Small intestine (tissue), 7 donors: ENCODE data around the gene PRDM2. TPM values are rescaled to one million over a fixed set of nuclear protein-coding genes. Genes with fewer than 3 reads are reported as not detected.

ENCODE experiments used
- DNase-seq, 2 donors: peaks; one replicate each; pipeline versions ENCODE4 v3.0.0 to v3.0.0-alpha.2; 2013
- FAIRE-seq: peaks from 2 replicates; lab custom pipeline; 2012; peaks lifted over from hg19 to GRCh38; lab: Jason Lieb, UNC
- H3K27ac ChIP-seq, 3 donors: one replicate each; pipeline ENCODE4 v1.5.1; 2013; ENCODE audit warnings: low read length in 2 of 3, mild to moderate bottlenecking in 2 of 3, control low read depth in 1 of 3, inconsistent platforms in 1 of 3, low read depth in 1 of 3, moderate library complexity in 1 of 3
- H3K27me3 ChIP-seq, 3 donors: one replicate each; pipeline ENCODE4 v1.6.1; 2013; ENCODE audit warnings: low read length in 3 of 3, inconsistent platforms in 1 of 3; ENCODE audit not compliant: control insufficient read depth in 3 of 3, insufficient read depth in 3 of 3
- H3K36me3 ChIP-seq, 3 donors: one replicate each; pipeline ENCODE4 v1.6.1; 2013; ENCODE audit warnings: low read length in 3 of 3, inconsistent platforms in 1 of 3, low read depth in 1 of 3, mild to moderate bottlenecking in 1 of 3, moderate library complexity in 1 of 3; ENCODE audit not compliant: control insufficient read depth in 3 of 3, insufficient read depth in 2 of 3
- H3K4me1 ChIP-seq, 3 donors: one replicate each; pipeline ENCODE4 v1.6.1; 2013; ENCODE audit warnings: low read length in 2 of 3, inconsistent platforms in 1 of 3, low read depth in 1 of 3, mild to moderate bottlenecking in 1 of 3, moderate library complexity in 1 of 3; ENCODE audit not compliant: control insufficient read depth in 3 of 3, insufficient read depth in 2 of 3
- H3K4me3 ChIP-seq, 3 donors: one replicate each; pipeline ENCODE4 v1.5.1; 2013; ENCODE audit warnings: low read length in 3 of 3, control low read depth in 1 of 3, inconsistent platforms in 1 of 3, low read depth in 1 of 3, mild to moderate bottlenecking in 1 of 3, moderate library complexity in 1 of 3
- H3K9me3 ChIP-seq, 2 donors: one replicate each; pipeline ENCODE4 v1.6.1; 2013; ENCODE audit warnings: low read depth in 1 of 2, low read length in 1 of 2; ENCODE audit not compliant: control insufficient read depth in 2 of 2, insufficient read depth in 1 of 2
- WGBS, 3 donors: extraction: QIAGEN DNeasy Blood & Tissue Kit; methylation state at CpG; one replicate each; pipeline ENCODE4 v1.1.7; 2013; 5-methylcytosine and 5-hydroxymethylcytosine counted together
- polyA plus RNA-seq, 4 donors: library from polyadenylated mRNA; stranded (reverse) in 3 of 4; unstranded in 1 of 4; fragments of 200-250 nt in 3 of 4; fragments of 120-200 nt in 1 of 4; gene quantifications; one replicate each; pipeline versions ENCODE4 v1.2.1 to v1.2.3, GENCODE V29; 2013
- donor health status: healthy with polysubstance abuse.
- donor health status: control.
- donor health status: control.
- donor health status: Bipolar disorder and iron deficiency.
- donor health status: healthy.

The PRDM2 gene
- polyA plus RNA-seq, 4 donors, result 9.5 to 22.7 (median 11.7) TPM

- DNase-seq, result no peak
Measured at GRCh38 chr1:13702425-13703127, 2.6 kb downstream of the PRDM2 start.

GRCh38 chr1:13703128-13703513 is 3.1 kb downstream of the PRDM2 start:
- peak overlapping the region in 1 of 3 donors; percentile 29 for H3K27ac ChIP-seq

More at GRCh38 chr1:13702425-13703127, 2.6 kb downstream of the PRDM2 start:
- FAIRE-seq, result no peak
- H3K9me3 ChIP-seq, result peaks cover 0 to 13% of the 10 kb centered on the region in 2 donors
- H3K27me3 ChIP-seq, result no peaks in the 10 kb centered on the region
- H3K4me3 ChIP-seq, result no peak overlapping the region
- no peak overlapping the region for H3K27ac ChIP-seq
- WGBS, 3 donors, result 69 to 83% (median 79%) methylated on average over 10 of the region's 10 CpGs
- peaks cover 0 to 6% (median 0%) of the 10 kb centered on the region in 3 donors for H3K4me1 ChIP-seq
- H3K36me3 ChIP-seq, result no peaks in the 10 kb centered on the region

GRCh38 chr1:13703558-13704490 is 3.8 kb downstream of the PRDM2 start:
- Histone ChIP-seq H3K36me3 (no peaks in the 10 kb centered on the region), H3K27ac (no peak overlapping the region), H3K4me3 (no peak overlapping the region), H3K9me3 (peaks cover 0 to 7% of the 10 kb centered on the region in 2 donors), H3K27me3 (no peaks in the 10 kb centered on the region), H3K4me1 (peaks cover 0 to 6% (median 2%) of the 10 kb centered on the region in 3 donors)
- DNase-seq, result no peak
- no peak for FAIRE-seq
- 71 to 80% (median 73%) methylated on average over 9 of the region's 9 CpGs for WGBS, 3 donors

More at GRCh38 chr1:13703128-13703513, 3.1 kb downstream of the PRDM2 start:
- Histone ChIP-seq H3K9me3 (peaks cover 0 to 9% of the 10 kb centered on the region in 2 donors), H3K4me1 (peaks cover 0 to 6% (median 0%) of the 10 kb centered on the region in 3 donors), H3K36me3 (no peaks in the 10 kb centered on the region), H3K4me3 (no peak overlapping the region), H3K27me3 (no peaks in the 10 kb centered on the region)
- 72 to 82% (median 80%) methylated on average over 2 of the region's 2 CpGs for WGBS, 3 donors
- FAIRE-seq (no peak), DNase-seq (no peak)

- no peak overlapping the region for H3K27ac ChIP-seq
- no peaks in the 10 kb centered on the region for H3K27me3 ChIP-seq
- no peaks in the 10 kb centered on the region for H3K9me3 ChIP-seq
- DNase-seq (no peak), FAIRE-seq (no peak)
- H3K36me3 ChIP-seq, result no peaks in the 10 kb centered on the region
- no peak overlapping the region for H3K4me3 ChIP-seq
- peaks cover 2 to 3% (median 2%) of the 10 kb centered on the region in 3 donors for H3K4me1 ChIP-seq
- whole genome bisulfite sequencing, 3 donors, result 49 to 69% (median 66%) methylated on average over 2 of the region's 2 CpGs
Measured at GRCh38 chr1:13706046-13706445, 6.1 kb downstream of the PRDM2 start.

- Histone ChIP-seq H3K4me1 (peaks cover 2 to 3% (median 2%) of the 10 kb centered on the region in 3 donors), H3K4me3 (no peak overlapping the region), H3K27me3 (no peaks in the 10 kb centered on the region), H3K36me3 (no peaks in the 10 kb centered on the region), H3K9me3 (no peaks in the 10 kb centered on the region), H3K27ac (no peak overlapping the region)
- 83 to 96% (median 93%) methylated on average over 3 of the region's 3 CpGs for WGBS, 3 donors
- DNase-seq (no peak), FAIRE-seq (no peak)
Measured at GRCh38 chr1:13707164-13707563, 7.2 kb downstream of the PRDM2 start.

GRCh38 chr1:13708380-13708982 is 8.5 kb downstream of the PRDM2 start:
- peaks cover 0 to 2% (median 0%) of the 10 kb centered on the region in 3 donors for H3K36me3 ChIP-seq
- peak overlapping the region; percentile 60 to 89 (median 65) for H3K27ac ChIP-seq
- H3K4me1 ChIP-seq, result peaks cover 2 to 3% (median 2%) of the 10 kb centered on the region in 3 donors
- FAIRE-seq (no peak), DNase-seq (peak; percentile 60 to 70)
- no peaks in the 10 kb centered on the region for H3K27me3 ChIP-seq
- no peak overlapping the region for H3K4me3 ChIP-seq
- no peaks in the 10 kb centered on the region for H3K9me3 ChIP-seq
- WGBS, 3 donors, result 22 to 65% (median 52%) methylated on average over 10 of the region's 10 CpGs

- Histone ChIP-seq H3K4me1 (peaks cover 2 to 3% (median 2%) of the 10 kb centered on the region in 3 donors), H3K27ac (peak overlapping the region in 2 of 3 donors; percentile 41 to 79), H3K9me3 (no peaks in the 10 kb centered on the region), H3K4me3 (no peak overlapping the region), H3K27me3 (no peaks in the 10 kb centered on the region), H3K36me3 (peaks cover 0 to 2% (median 0%) of the 10 kb centered on the region in 3 donors)
- WGBS, 3 donors, result 20 to 69% (median 45%) methylated on average over 2 of the region's 2 CpGs
- FAIRE-seq (no peak), DNase-seq (peak; percentile 64 to 83)
Measured at GRCh38 chr1:13710086-13710485, 10.1 kb downstream of the PRDM2 start.

- Histone ChIP-seq H3K9me3 (no peaks in the 10 kb centered on the region), H3K27ac (no peak overlapping the region), H3K4me3 (no peak overlapping the region), H3K36me3 (peaks cover 0 to 2% (median 0%) of the 10 kb centered on the region in 3 donors), H3K4me1 (peaks cover 0 to 2% (median 0%) of the 10 kb centered on the region in 3 donors), H3K27me3 (no peaks in the 10 kb centered on the region)
- DNase-seq, result no peak
- FAIRE-seq, result no peak
- 91 to 92% (median 91%) methylated on average over 3 of the region's 3 CpGs for WGBS, 3 donors
Measured at GRCh38 chr1:13714851-13715250, 14.9 kb downstream of the PRDM2 start.
